GM21390 (cell line): ENCODE data around the gene CFAP58.

Experiments used
- ATAC-seq: cut with Tn5 transposase; IDR thresholded peaks from one replicate; pipeline ENCODE4 v1.9.1; 2021; ENCODE audit not compliant: unreplicated experiment

The CFAP58 gene

DNA sequence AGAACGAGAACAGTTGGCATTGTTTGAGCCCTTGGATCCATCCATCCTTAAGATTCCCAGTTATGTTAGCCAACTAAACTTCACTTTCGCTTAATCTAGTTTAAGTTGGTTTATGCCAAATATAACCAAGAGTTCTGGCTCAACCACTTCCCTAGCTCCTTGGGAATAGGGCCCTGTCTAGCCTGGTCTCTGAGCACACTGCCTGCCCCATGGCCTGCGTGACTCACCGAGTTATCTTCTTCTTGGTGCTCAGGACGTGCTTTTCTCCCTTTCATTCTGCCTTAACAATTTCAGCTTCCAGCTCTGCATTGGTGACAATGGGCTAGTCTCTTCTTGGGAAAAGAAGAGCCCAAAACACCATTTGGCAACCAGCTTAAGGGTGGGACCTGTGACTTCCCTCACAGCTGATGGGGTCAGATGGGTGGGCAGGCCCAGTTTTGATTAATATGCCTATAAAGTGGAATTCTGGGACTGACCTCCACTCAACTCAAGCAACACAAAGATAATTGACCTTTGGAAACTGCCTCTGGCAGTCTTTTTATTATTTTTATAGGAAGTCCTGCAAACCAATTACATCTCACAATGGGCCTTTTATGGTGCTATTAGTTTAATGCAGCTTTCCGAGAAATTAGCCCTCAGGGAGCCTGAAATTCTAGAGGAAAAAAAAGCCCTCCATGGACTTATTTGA lies 126.4 kb downstream of the CFAP58 start:
- no peak for ATAC-seq

- ATAC-seq: no peak
Observed at GRCh38 chr10:104480797-104481196, 127.2 kb downstream of the CFAP58 start.

- ATAC-seq: no peak
Observed at GRCh38 chr10:104483582-104483981, 129.9 kb downstream of the CFAP58 start.

- ATAC-seq: no peak
Observed at GRCh38 chr10:104485632-104486031, 132.0 kb downstream of the CFAP58 start.

GRCh38 chr10:104486803-104487202 lies 133.2 kb downstream of the CFAP58 start:
- ATAC-seq: no peak

DNA sequence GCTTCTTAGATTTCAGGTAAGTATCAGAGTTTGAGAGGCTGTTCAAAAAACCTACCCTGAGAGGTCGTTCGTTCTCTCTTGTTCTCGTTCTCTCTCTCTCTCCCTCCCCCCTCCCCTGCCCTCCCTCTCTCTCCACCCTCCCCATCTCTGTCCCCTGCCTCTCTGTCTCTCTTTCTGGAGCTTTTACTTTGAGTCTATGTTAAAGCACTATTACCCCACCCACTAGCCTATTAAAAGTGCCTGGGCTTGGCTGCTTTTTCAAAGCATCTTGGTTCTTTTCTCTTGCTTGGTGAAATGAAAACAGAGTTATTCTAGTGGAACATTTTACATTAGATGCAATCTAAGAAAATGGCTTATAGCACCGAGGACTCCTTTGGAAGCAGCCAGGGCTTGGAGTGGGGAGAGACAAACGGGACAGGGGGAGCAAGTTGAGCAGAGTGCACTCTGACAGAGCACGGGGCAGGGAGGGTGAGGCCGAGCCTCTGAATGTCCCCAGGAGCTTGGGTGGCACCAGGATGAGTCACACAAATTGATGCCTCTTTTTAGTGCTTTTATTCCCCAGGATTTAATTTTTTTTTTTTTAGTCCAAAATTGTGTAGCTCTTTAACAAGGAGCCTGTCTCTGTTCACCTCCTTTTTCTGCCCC lies 134.3 kb downstream of the CFAP58 start:
- no peak for ATAC-seq

DNA sequence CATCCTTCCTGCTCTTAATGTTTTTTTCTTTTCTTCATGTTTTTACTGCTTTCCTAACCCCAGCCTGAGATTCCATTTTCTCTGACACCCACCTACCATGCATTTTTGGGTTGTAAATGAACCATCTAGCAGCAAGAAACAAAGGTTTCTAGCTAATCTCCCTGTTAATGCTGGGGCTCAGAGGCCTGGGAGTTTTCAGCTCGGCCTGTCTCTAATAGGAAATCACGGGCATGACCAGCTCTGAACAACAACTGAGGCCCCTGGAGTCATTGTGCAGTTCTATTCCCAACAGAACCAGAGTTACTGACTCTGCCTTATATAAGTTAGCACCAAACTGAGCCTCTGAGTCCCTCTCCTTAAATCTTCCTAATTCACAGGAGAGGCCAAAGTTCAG lies 134.8 kb downstream of the CFAP58 start:
- ATAC-seq: no peak

- ATAC-seq: no peak
Observed at GRCh38 chr10:104492329-104492940, 138.8 kb downstream of the CFAP58 start.

DNA sequence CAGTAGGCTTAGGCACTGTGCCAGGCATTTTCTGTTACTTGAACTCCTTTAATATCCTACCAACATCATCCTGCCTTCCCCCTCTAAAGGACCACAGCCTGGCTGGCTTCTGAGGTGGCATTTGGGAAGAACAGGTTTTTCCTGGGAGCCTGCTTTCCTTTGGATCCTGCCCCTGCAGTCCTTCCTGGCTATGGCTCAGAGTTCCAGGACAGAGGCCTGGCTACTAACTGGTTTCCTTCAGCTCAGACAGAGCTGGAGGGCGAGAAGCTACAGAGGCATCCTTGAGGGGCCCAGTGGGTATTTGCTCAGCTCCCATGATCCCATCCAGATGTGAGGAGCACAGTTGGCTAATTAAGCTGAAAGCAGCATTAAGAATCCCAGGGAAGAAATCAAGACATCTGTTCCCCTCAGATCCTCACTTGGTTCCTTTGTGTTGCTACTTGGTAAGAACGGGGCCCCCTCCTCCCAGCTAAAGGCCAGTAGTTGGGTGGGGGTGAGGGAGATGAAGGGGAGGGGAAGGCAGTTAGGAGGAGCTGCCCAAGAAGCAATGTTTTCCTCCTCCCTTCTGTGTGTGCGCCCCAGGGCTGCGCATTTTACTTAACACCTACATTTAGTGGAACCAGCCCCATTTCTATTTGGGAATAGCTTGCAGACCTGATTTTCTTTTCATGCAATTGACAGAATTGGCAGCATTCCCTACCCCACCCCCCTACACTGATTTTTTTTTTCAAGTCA lies 144.9 kb downstream of the CFAP58 start:
- ATAC-seq: no peak

GRCh38 chr10:104501449-104501848 lies 147.8 kb downstream of the CFAP58 start:
- no peak for ATAC-seq

- ATAC-seq: no peak
Observed at GRCh38 chr10:104501864-104502579, 148.4 kb downstream of the CFAP58 start.

DNA sequence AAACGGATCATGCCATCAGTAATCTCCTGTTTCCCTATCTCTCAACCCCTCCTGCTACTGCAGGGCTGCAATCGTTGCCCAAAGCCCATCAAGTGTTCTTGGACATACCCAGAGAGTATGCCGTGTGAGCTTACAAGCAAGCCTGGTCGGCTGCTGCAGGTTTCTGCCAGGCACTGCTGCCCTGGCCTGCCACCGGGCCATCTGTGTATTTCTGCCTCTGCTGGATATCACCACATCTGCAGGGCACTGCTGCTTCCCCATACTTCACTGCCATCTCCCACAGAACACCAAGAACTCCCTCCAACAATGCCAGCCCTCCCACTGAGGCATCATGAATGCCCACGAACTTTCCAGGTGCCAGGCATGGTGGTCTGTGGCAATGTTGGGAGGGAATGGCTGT lies 149.3 kb downstream of the CFAP58 start:
- no peak for ATAC-seq
